ENCODE results near the gene SPAG9.

SPAG9 gene

DNA sequence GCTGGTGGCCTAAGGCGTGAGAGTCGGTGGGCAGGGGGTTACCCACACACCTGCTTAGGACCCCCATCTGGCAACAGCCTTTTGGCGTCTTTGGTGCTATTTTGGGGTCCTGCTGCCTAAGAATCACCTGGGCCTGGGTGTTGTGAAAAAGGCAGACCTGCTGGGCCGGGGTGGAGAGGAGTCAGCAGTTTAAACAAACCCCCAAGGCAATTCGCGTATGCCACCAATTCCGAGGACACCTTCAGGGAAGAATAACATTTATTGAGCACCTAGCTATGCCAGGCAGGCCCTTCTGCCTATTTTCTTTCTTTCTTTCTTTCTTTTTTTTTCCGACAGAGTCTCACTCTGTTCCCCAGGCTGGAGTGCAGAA is 200.6 kb downstream of the SPAG9 start:
- Histone ChIP-seq H3K4me1 (ENCODE audit: control insufficient read depth, low read length) (peaks cover 34% of the 10 kb centered on the region), H3K79me2 (ENCODE audit: control insufficient read depth, low read length) (no peaks in the 10 kb centered on the region)

GRCh38 chr17:50919321-50920040 is 201.2 kb downstream of the SPAG9 start:
- Histone ChIP-seq H3K79me2 (ENCODE audit: control insufficient read depth, low read length) (no peaks in the 10 kb centered on the region), H3K4me2 (ENCODE audit: low read length) (peak overlapping the region; percentile 10; the same call in 1 of the 2 replicates), H3K36me3 (ENCODE audit: control insufficient read depth, low read length) (no peaks in the 10 kb centered on the region), H3K4me1 (ENCODE audit: control insufficient read depth, low read length) (peaks cover 34% of the 10 kb centered on the region), H3K4me3 (ENCODE audit: low read length) (no peak overlapping the region), H4K20me1 (ENCODE audit: control insufficient read depth, insufficient read depth, low read depth, low read length) (no peaks in the 10 kb centered on the region), H3K9me2 (replicated peaks; ENCODE audit: control insufficient read depth, low read length) (no peaks in the 10 kb centered on the region), H3F3A (ENCODE audit: control insufficient read depth, insufficient read depth) (no peaks in the 10 kb centered on the region), H3K27me3 (ENCODE audit: control insufficient read depth, low read length) (no peaks in the 10 kb centered on the region), H3K9me3 (ENCODE audit: control insufficient read depth, insufficient read depth, low read length) (no peaks in the 10 kb centered on the region), H3K27ac (ENCODE audit: low read depth, low read length) (no peak overlapping the region)
- TF ChIP-seq EZH2phosphoT487 (IDR thresholded peaks at IDR 0.05; ENCODE audit: borderline replicate concordance, low read length) (no peak), CTCF (IDR thresholded peaks at IDR 0.05; ENCODE audit: low read depth, low read length, poor library complexity, severe bottlenecking) (no peak)

More for the DNA sequence above, 200.6 kb downstream of the SPAG9 start:
- no peak overlapping the region for H3K4me3 ChIP-seq (ENCODE audit: low read length)
- no peaks in the 10 kb centered on the region for H3K9me3 ChIP-seq (ENCODE audit: control insufficient read depth, insufficient read depth, low read length)
- no peaks in the 10 kb centered on the region for H3F3A ChIP-seq (ENCODE audit: control insufficient read depth, insufficient read depth)
- H4K20me1 ChIP-seq (ENCODE audit: control insufficient read depth, insufficient read depth, low read depth, low read length), result no peaks in the 10 kb centered on the region
- H3K9me2 ChIP-seq (replicated peaks; ENCODE audit: control insufficient read depth, low read length), result no peaks in the 10 kb centered on the region
- H3K27ac ChIP-seq (ENCODE audit: low read depth, low read length), result no peak overlapping the region
- H3K4me2 ChIP-seq (ENCODE audit: low read length), result no peak overlapping the region
- H3K36me3 ChIP-seq (ENCODE audit: control insufficient read depth, low read length), result no peaks in the 10 kb centered on the region
- TF ChIP-seq EZH2phosphoT487 (IDR thresholded peaks at IDR 0.05; ENCODE audit: borderline replicate concordance, low read length) (no peak), CTCF (IDR thresholded peaks at IDR 0.05; ENCODE audit: low read depth, low read length, poor library complexity, severe bottlenecking) (no peak)
- H3K27me3 ChIP-seq (ENCODE audit: control insufficient read depth, low read length), result no peaks in the 10 kb centered on the region

DNA sequence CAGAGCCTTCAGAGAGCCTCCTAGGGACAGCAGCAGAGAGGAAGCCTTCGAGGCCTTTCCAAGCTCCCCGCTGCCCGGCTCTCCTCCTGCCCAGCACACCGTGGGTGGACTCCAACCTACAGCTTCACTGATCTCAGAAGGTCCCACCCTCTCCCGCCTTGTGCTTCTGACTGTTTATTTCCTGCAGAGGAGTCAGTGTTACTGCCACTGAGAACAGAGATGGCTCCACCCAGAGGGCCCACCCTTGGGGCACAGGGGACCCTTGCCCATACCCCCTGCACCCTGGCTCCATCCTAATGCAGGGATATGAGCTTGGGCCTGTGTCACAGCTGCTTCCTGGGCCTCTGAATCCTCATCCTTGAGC is 201.8 kb downstream of the SPAG9 start:
- Histone ChIP-seq H3K9me3 (ENCODE audit: control insufficient read depth, insufficient read depth, low read length) (no peaks in the 10 kb centered on the region), H3K27ac (ENCODE audit: low read depth, low read length) (no peak overlapping the region), H3K4me3 (ENCODE audit: low read length) (no peak overlapping the region), H3K4me2 (ENCODE audit: low read length) (no peak overlapping the region; the same call in 1 of the 2 replicates), H3K9me2 (replicated peaks; ENCODE audit: control insufficient read depth, low read length) (no peaks in the 10 kb centered on the region), H3K4me1 (ENCODE audit: control insufficient read depth, low read length) (peaks cover 34% of the 10 kb centered on the region), H3K79me2 (ENCODE audit: control insufficient read depth, low read length) (no peaks in the 10 kb centered on the region), H3K36me3 (ENCODE audit: control insufficient read depth, low read length) (no peaks in the 10 kb centered on the region), H3F3A (ENCODE audit: control insufficient read depth, insufficient read depth) (no peaks in the 10 kb centered on the region), H3K27me3 (ENCODE audit: control insufficient read depth, low read length) (no peaks in the 10 kb centered on the region), H4K20me1 (ENCODE audit: control insufficient read depth, insufficient read depth, low read depth, low read length) (no peaks in the 10 kb centered on the region)
- no peak for TF ChIP-seq EZH2phosphoT487 (IDR thresholded peaks at IDR 0.05; ENCODE audit: borderline replicate concordance, low read length)
- no peak for TF ChIP-seq CTCF (IDR thresholded peaks at IDR 0.05; ENCODE audit: low read depth, low read length, poor library complexity, severe bottlenecking)
